H1 (cell line): ENCODE results near the gene RAB34. TPM values are rescaled to one million over a fixed set of nuclear protein-coding genes. Genes with fewer than 3 reads are reported as not detected.

Source experiments
- CTCF ChIA-PET: fragments of 300-600 bp; sonication (Branson Sonifier 250); formaldehyde crosslinking; loops from one replicate; lab custom pipeline; 2021; ENCODE audit not compliant: partially characterized antibody; lab: Charles Lee
- POLR2A ChIA-PET: fragments of 300-600 bp; sonication (Branson Sonifier 250); formaldehyde crosslinking; loops from one replicate; lab custom pipeline; 2021; ENCODE audit warnings: inconsistent platforms; ENCODE audit not compliant: partially characterized antibody; lab: Charles Lee
- DNase-seq, 2 experiments: peaks; one replicate each; pipeline versions ENCODE4 v3.0.0 to v3.0.0-alpha.2; 2010 to 2022; ENCODE audit warnings: low spot score in 2 of 2, low read depth in 1 of 2, mixed read lengths in 1 of 2
- FAIRE-seq: peaks from 2 replicates; lab custom pipeline; 2011; peaks lifted over from hg19 to GRCh38; lab: Jason Lieb, UNC
- H2AFZ ChIP-seq: 2 replicates; pipeline ENCODE4 v1.8.1; 2012; ENCODE audit warnings: low read length, inconsistent platforms
- H2AK5ac ChIP-seq: 2 replicates; pipeline ENCODE4 v1.6.1; 2013; ENCODE audit warnings: low read depth, low read length
- H2BK120ac ChIP-seq: replicated peaks from 2 replicates; pipeline ENCODE3; 2013; ENCODE audit warnings: low read depth, low read length, inconsistent platforms
- H2BK12ac ChIP-seq: 2 replicates; pipeline ENCODE4 v1.6.1; 2013; ENCODE audit warnings: low read depth, low read length
- H2BK15ac ChIP-seq: 2 replicates; pipeline ENCODE4 v1.6.1; 2013; ENCODE audit warnings: low read length
- H2BK20ac ChIP-seq: 2 replicates; pipeline ENCODE4 v1.6.1; 2013; ENCODE audit warnings: low read length
- H2BK5ac ChIP-seq: 2 replicates; pipeline ENCODE4 v1.6.1; 2013; ENCODE audit warnings: low read depth, low read length
- H3K14ac ChIP-seq: 2 replicates; pipeline ENCODE4 v1.6.1; 2013; ENCODE audit warnings: inconsistent platforms; ENCODE audit not compliant: insufficient read length
- H3K18ac ChIP-seq: 2 replicates; pipeline ENCODE4 v1.6.1; 2013; ENCODE audit warnings: low read length; ENCODE audit errors: extremely low read depth
- H3K23ac ChIP-seq: 2 replicates; pipeline ENCODE4 v1.6.1; 2013; ENCODE audit warnings: inconsistent platforms; ENCODE audit not compliant: insufficient read length
- H3K23me2 ChIP-seq: 2 replicates; pipeline ENCODE4 v1.6.1; 2013; ENCODE audit warnings: low read depth, low read length
- H3K27ac ChIP-seq: 2 replicates; pipeline ENCODE4 v1.6.1; 2011; ENCODE audit warnings: low read depth, low read length, inconsistent platforms
- H3K27me3 ChIP-seq, 4 experiments: replicated peaks in 1 of 4; 1 replicate in 1 of 4; 2 replicates in 3 of 4; pipeline versions ENCODE4 v1.6.1 to v1.8.1; 2011 to 2013; ENCODE audit warnings: low read length in 3 of 4, mild to moderate bottlenecking in 3 of 4, inconsistent platforms in 2 of 4, mixed read lengths in 2 of 4, moderate library complexity in 1 of 4; ENCODE audit not compliant: control insufficient read depth in 3 of 4, insufficient read depth in 3 of 4; ENCODE audit errors: extremely low read depth in 1 of 4
- H3K36me3 ChIP-seq, 4 experiments: 2 replicates each; pipeline versions ENCODE4 v1.6.1 to v1.8.1; 2011 to 2013; ENCODE audit warnings: mild to moderate bottlenecking in 4 of 4, low read length in 3 of 4, moderate library complexity in 2 of 4, control low read depth in 1 of 4, inconsistent platforms in 1 of 4; ENCODE audit not compliant: insufficient read depth in 4 of 4, control insufficient read depth in 2 of 4
- H3K4ac ChIP-seq: replicated peaks from 2 replicates; pipeline ENCODE3; 2013; ENCODE audit warnings: low read length, low read depth, mixed read lengths, inconsistent platforms; ENCODE audit not compliant: insufficient read length
- H3K4me1 ChIP-seq, 4 experiments: replicated peaks in 1 of 4; 1 replicate in 1 of 4; 2 replicates in 3 of 4; pipeline versions ENCODE4 v1.6.1 to v1.8.1; 2011 to 2013; ENCODE audit warnings: low read length in 3 of 4, inconsistent platforms in 2 of 4, mixed read lengths in 1 of 4; ENCODE audit not compliant: insufficient read depth in 4 of 4, control insufficient read depth in 3 of 4
- H3K4me2 ChIP-seq, 2 experiments: 2 replicates each; pipeline versions ENCODE4 v1.6.1 to v1.8.1; 2011 to 2013; ENCODE audit warnings: low read depth in 2 of 2, low read length in 2 of 2, control low read depth in 1 of 2, inconsistent platforms in 1 of 2, mild to moderate bottlenecking in 1 of 2; ENCODE audit not compliant: insufficient read depth in 1 of 2
- H3K4me3 ChIP-seq, 4 experiments: fragments of 200-600, 300-600 bp in 1 of 4; sonication (generic), shearing (Covaris generic), sonication (Bioruptor Twin) in 1 of 4; 2 replicates each; pipeline versions ENCODE4 v1.5.1 to v1.8.1; 2011 to 2016; ENCODE audit warnings: low read length in 4 of 4, low read depth in 3 of 4, control low read depth in 2 of 4, inconsistent platforms in 2 of 4, mild to moderate bottlenecking in 2 of 4, mixed read lengths in 1 of 4, moderate library complexity in 1 of 4; ENCODE audit not compliant: insufficient read depth in 2 of 4; ENCODE audit errors: extremely low read depth in 1 of 4
- H3K56ac ChIP-seq: replicated peaks from 2 replicates; pipeline ENCODE3; 2013; ENCODE audit warnings: low read depth, mild to moderate bottlenecking, mixed read lengths, low read length, inconsistent platforms; ENCODE audit not compliant: insufficient read length
- H3K79me1 ChIP-seq: 2 replicates; pipeline ENCODE4 v1.6.1; 2013; ENCODE audit warnings: low read depth, low read length, control low read depth
- H3K79me2 ChIP-seq, 2 experiments: 2 replicates each; pipeline versions ENCODE4 v1.6.1 to v1.8.1; 2012 to 2013; ENCODE audit warnings: low read length in 2 of 2, mild to moderate bottlenecking in 2 of 2, inconsistent platforms in 1 of 2; ENCODE audit not compliant: insufficient read depth in 2 of 2, control insufficient read depth in 1 of 2
- H3K9ac ChIP-seq, 4 experiments: replicated peaks in 1 of 4; 1 replicate in 1 of 4; 2 replicates in 3 of 4; pipeline versions ENCODE4 v1.6.1 to v1.8.1; 2011 to 2013; ENCODE audit warnings: low read depth in 3 of 4, low read length in 3 of 4, control low read depth in 2 of 4, mild to moderate bottlenecking in 2 of 4, moderate library complexity in 2 of 4, inconsistent platforms in 1 of 4; ENCODE audit errors: extremely low read depth in 1 of 4
- H3K9me3 ChIP-seq, 2 experiments: 2 replicates each; pipeline versions ENCODE4 v1.6.1 to v1.8.1; 2012 to 2013; ENCODE audit warnings: mild to moderate bottlenecking in 2 of 2, moderate library complexity in 2 of 2, control low read depth in 1 of 2, inconsistent platforms in 1 of 2, low read depth in 1 of 2, low read length in 1 of 2, mixed read lengths in 1 of 2; ENCODE audit not compliant: insufficient read depth in 2 of 2
- H4K20me1 ChIP-seq, 2 experiments: replicated peaks in 1 of 2; 2 replicates each; pipeline versions ENCODE3 to v1.8.1; 2011 to 2013; ENCODE audit warnings: inconsistent platforms in 2 of 2, low read length in 2 of 2, mild to moderate bottlenecking in 1 of 2; ENCODE audit not compliant: insufficient read depth in 2 of 2, control insufficient read depth in 1 of 2
- H4K5ac ChIP-seq: 2 replicates; pipeline ENCODE4 v1.6.1; 2013; ENCODE audit warnings: low read length, low read depth, mixed read lengths, inconsistent platforms; ENCODE audit not compliant: insufficient read length
- H4K8ac ChIP-seq: 2 replicates; pipeline ENCODE4 v1.8.0; 2013; ENCODE audit warnings: mild to moderate bottlenecking, moderate library complexity, low read length, inconsistent platforms; ENCODE audit not compliant: insufficient read depth; ENCODE audit errors: extremely low read depth
- H4K91ac ChIP-seq: replicated peaks from 2 replicates; pipeline ENCODE3; 2013; ENCODE audit warnings: low read length, mixed read lengths, inconsistent platforms; ENCODE audit not compliant: insufficient read length
- BCL11A ChIP-seq, 2 experiments: IDR thresholded peaks; one replicate each; pipeline ENCODE4 v1.6.1; 2011; ENCODE audit warnings: low read depth in 2 of 2, low read length in 2 of 2, mild to moderate bottlenecking in 2 of 2
- WGBS, 2 experiments: shearing (Covaris generic) in 1 of 2; methylation state at CpG; one replicate each; pipeline versions ENCODE4 v1.1.6 to v1.1.7; 2013 to 2015; ENCODE audit warnings: low lambda C conversion rate in 2 of 2, mixed read lengths in 2 of 2, inconsistent platforms in 1 of 2, low coverage in 1 of 2, missing lambda C conversion rate in 1 of 2; ENCODE audit not compliant: insufficient replicate concordance in 2 of 2, insufficient coverage in 1 of 2, insufficient read length in 1 of 2; ENCODE audit errors: extremely low coverage in 1 of 2, missing lambda C conversion rate in 1 of 2; 5-methylcytosine and 5-hydroxymethylcytosine counted together
- polyA plus RNA-seq, 7 experiments: library from polyadenylated mRNA; depleted of rRNA in 3 of 7; stranded (reverse) in 5 of 7; unstranded in 2 of 7; fragments of >200 nt in 5 of 7; fragments of 200-250 nt in 2 of 7; gene quantifications; 1 replicate in 5 of 7; 2 replicates in 1 of 7; 4 replicates in 1 of 7; pipeline versions ENCODE4 v1.2.1 to v1.2.3, GENCODE V29; 2011 to 2013; ENCODE audit warnings: missing spikeins in 2 of 7, mixed read lengths in 2 of 7
- total RNA-seq: library from RNA; stranded (reverse); fragmentation: NEBNext Ultra II Directional; extraction: Animal tissue kit (Norgen Biotek cat#: 25700); gene quantifications from 2 replicates; pipeline ENCODE4 v1.2.1, GENCODE V29; 2021

Gene RAB34
- total and polyA plus RNA-seq, 2 of the 8 experiments (the other 6 are each of a cell fraction or from before 2014, with no cell fraction given): 237 to 305 TPM

DNA sequence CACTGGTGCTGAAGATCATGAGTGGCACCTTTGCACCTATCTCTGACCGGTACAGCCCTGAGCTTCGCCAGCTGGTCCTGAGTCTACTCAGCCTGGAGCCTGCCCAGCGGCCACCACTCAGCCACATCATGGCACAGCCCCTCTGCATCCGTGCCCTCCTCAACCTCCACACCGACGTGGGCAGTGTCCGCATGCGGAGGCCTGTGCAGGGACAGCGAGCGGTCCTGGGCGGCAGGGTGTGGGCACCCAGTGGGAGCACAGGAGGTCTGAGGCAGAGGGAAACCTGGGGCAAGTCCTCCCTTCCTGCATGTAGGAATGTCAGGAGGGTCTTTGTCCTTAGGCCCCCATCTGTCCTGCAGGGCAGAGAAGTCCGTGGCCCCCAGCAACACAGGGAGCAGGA, 19.6 kb upstream of the RAB34 start:
- no peak overlapping the region for H4K91ac ChIP-seq
- no peaks in the 10 kb centered on the region for H3K9me3 ChIP-seq
- no peaks in the 10 kb centered on the region; a peak in 1 of 7 replicates for H3K4me1 ChIP-seq
- no peaks in the 10 kb centered on the region for H3K23me2 ChIP-seq
- peak overlapping the region; percentile 41; the same call in 1 of the 2 replicates for H4K8ac ChIP-seq
- no peak overlapping the region for H3K18ac ChIP-seq
- H3K4ac ChIP-seq: no peak overlapping the region
- H3K4me3 ChIP-seq: no peak overlapping the region
- H2BK120ac ChIP-seq: no peak overlapping the region
- no peak overlapping the region for H3K9ac ChIP-seq
- no peak for FAIRE-seq
- H2BK12ac ChIP-seq: no peak overlapping the region
- TF ChIP-seq BCL11A (IDR thresholded peaks at IDR 0.05; ENCODE audit: low read depth in 2 of 2, low read length in 2 of 2): no peak
- no peak overlapping the region for H2BK20ac ChIP-seq
- WGBS, 2 experiments: 89% methylated on average over 12 of the region's 12 CpGs; no CpG with 5 or more reads in 1 of the 2 experiments
- peaks cover 9 to 17% (median 13%) of the 10 kb centered on the region in 4 experiments; a peak in 7 of 8 replicates for H3K36me3 ChIP-seq
- H2AFZ ChIP-seq: no peak overlapping the region
- DNase-seq: no peak
- H3K14ac ChIP-seq: no peak overlapping the region
- H3K27me3 ChIP-seq: no peaks in the 10 kb centered on the region
- H3K27ac ChIP-seq: no peak overlapping the region
- H3K4me2 ChIP-seq: no peak overlapping the region
- no peak overlapping the region for H2BK5ac ChIP-seq
- H3K56ac ChIP-seq: no peak overlapping the region
- no peaks in the 10 kb centered on the region for H3K79me2 ChIP-seq
- no peak overlapping the region for H2AK5ac ChIP-seq
- H4K5ac ChIP-seq: no peak overlapping the region
- peaks cover 0 to 5% of the 10 kb centered on the region in 2 experiments for H4K20me1 ChIP-seq
- H3K79me1 ChIP-seq: peaks cover 2% of the 10 kb centered on the region; the same call in 1 of the 2 replicates
- POLR2A ChIA-PET: no interaction called here
- no peak overlapping the region for H3K23ac ChIP-seq
- no peak overlapping the region for H2BK15ac ChIP-seq
- CTCF ChIA-PET: no interaction called here
